HG03045 (cell line): ENCODE measurements around the gene EBI3.
"Not testable (repeated sequence)": the region's sequence is repeated elsewhere in the genome, so short reads cannot be mapped to it uniquely, and the experiment has no call there.

Experiments
- ATAC-seq: cut with Tn5 transposase; IDR thresholded peaks from one replicate; pipeline ENCODE4 v1.9.1; 2021; ENCODE audit warnings: mild to moderate bottlenecking, moderate library complexity; ENCODE audit not compliant: unreplicated experiment

Gene EBI3

DNA sequence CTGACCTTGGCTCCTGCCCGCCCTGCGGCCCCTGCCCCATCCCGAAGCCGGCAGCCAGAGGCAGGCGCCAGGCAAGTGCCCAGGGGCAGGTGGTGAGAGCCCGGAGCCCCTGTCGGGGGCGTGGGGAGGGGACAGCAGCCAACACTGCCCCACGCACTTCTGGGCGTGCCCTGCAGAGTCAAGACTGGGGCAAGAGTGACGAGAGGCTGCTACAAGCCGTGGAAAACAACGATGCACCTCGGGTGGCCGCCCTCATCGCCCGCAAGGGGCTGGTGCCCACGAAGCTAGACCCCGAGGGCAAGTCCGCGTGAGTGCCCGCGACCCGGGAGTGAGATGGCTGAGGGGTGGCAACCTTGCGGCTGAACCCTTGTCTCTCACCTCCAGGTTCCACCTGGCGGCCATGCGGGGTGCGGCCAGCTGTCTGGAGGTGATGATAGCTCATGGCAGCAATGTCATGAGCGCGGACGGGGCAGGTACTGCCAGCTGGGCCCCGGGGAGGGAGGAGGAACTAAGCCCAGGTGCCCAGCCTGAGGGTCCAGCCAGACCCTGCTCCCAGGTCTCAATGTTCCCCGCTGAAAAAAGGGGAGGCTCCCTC lies 29.5 kb upstream of the EBI3 start:
- no peak for ATAC-seq

DNA sequence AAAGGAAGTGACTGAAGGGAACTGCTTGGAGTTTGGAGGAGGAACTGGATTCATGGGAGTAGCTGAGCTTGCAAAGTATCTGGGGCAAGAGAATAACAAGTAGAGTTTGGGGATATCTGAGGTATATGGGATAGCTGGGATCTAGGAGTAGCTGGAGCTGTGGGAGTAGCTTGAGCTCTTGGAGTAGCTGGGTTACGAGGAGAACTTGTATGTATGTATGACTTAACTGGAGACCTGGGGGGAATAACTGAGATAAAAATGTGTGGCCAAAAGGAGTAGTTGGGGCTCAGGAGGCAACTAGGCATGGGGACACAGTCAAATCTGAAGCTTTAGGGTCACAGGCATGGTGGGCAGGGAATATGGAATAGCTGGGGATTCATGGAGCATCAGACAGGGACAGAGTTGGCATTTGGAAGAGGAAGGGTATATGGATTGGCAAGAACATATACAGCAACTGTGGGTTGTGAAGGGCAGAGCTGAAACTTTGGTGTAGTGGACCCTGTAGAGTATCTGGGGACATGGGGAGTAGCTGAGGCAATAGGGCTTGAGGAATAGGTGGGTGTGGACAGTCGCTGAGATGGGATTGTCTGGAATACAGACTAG lies 28.3 kb upstream of the EBI3 start:
- no peak for ATAC-seq

DNA sequence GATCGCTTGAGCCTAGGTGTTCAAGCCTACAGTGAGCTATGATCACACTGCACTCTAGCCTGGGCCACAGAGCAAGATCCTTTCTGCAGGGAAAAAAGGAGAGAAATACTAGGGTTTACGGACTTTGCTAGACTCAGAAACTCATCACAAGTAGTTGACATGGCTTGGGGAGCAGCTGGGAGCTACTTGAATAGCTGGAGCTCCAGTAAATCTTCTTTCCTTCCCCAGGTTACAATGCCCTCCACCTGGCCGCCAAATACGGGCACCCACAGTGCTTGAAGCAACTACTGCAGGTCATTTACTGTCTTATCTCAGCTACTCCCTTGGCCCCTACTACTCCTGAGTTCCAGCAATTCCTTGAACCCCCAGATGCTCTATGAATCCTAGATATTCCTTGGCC lies 27.5 kb upstream of the EBI3 start:
- ATAC-seq = no peak

DNA sequence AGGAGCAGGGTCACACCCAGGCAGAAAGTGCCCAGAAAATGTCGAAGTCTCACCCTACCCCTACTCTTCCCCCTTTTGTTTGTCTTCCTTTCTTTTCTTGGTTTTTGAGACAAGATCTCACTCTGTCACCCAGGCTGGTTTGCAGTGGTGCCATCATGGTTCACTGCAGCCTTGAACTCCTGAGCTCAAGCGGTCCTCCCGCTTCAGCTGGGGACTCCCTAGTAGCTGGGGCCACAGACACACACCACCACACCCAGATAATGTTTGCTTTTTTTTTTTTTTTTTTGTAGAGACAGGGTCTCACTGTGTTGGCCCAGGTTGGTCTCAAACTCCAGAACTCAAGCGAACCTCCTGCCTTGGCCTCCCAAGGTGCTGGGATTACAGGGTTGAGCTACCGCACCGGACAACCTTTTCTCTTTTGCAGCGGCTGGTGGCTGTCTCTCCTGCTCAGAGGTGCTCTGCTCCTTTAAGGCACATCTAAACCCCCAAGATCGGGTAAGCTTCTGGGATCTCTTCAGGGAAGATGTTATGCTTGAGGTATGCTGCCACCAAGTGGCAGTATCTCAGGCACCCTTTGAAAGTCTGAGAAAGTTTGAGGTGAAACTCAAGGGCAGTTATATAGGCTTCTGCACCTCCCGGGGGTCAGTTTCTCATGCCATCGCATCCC lies 22.4 kb upstream of the EBI3 start:
- no peak for ATAC-seq

DNA sequence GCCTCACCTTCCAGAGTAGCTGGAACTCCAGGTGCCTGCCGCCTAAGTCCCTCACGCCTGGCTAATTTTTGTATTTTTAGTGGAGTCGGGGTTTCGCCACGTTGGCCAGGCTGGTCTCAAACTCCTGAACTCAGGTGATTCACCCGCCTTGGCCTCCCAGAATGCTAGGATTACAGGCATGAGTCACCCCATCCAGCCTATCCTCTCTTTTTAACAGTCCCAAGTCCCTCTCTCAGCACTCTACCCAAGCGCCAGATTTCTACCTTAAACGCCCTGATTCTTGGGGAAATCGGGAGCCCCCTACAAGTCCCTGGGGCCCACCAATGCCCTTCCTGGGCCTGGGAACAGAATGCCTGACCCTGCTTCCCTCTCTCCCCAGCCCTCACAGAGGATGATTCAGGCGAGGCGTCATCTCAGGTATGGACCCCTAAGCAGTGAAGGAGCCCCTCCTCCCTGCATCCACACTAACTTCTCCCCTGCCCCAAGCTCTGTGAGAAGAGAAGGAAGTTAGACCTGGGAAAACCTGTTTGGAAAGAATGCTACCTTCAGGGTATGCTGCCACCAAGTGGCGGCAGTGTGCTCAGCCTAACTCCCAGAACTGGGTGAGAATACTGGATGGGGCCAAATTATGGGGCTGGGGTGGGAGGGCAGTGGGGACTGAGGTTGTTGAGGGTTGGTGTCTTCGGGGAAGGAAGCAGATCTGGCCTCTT lies 20.8 kb upstream of the EBI3 start:
- no peak for ATAC-seq

DNA sequence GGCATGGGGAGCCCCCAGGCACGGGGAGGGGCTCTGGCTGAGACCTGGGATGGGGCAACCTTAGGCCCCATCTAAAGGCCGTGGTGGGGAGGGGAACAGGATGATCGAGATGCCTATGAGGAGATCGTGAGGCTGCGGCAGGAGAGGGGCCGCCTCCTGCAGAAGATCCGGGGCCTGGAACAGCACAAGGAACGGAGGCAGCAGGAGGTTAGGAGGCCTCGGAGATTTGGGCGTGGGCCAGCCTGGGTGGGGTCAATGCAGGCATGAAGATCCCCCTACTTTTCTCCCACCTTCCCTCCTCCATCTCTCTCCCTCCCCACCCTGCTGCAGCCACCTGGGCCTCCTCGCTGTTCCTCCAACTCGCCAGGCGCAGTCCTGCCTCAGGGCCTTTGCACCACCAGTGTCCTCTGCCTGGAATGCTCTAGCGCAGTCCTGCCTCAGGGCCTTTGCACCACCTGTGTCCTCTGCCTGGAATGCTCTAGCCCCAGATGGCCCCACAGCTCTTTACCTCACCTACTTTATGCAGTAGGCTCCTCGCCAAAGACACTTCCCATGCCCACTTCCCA lies 19.1 kb upstream of the EBI3 start:
- no peak for ATAC-seq

DNA sequence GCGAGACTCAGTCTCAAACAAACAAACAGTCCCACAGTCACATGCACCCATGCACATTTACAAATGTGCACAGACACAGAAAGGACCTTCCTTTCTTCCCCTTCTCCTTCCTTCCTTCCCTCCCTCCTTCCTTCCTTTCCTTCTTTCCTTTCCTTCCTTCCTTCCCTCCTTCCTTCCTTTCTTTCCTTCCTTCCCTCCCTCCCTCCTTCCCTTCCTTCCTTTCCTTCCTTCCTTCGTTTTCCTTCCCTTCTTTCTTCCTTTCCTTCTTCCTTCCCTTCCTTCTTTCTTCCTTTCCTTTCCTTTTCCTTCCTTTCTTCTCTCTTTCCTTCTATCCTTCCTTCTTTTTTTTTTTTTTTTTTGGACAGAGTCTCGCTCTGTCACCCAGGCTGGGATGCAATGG lies 16.2 kb upstream of the EBI3 start:
- ATAC-seq = no peak

DNA sequence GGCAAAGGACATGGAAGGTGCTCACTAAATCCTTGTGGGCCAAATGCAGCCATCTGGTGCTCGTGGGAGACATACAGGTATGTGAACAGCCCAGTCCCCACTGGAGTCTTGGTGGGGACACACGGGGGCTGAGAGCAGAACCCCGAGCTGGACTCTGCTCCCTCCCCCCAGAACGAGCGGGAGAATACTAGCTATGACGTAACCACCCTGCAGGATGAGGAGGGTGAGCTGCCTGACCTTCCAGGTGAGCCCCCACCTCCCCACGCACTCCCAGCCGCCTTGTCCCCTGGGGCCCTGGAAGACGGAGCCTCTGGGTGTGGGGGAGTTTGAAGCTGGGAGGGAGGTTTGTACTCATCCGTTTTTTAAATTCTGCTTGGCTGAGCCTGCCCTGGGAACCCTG lies 13.5 kb upstream of the EBI3 start:
- no peak for ATAC-seq

DNA sequence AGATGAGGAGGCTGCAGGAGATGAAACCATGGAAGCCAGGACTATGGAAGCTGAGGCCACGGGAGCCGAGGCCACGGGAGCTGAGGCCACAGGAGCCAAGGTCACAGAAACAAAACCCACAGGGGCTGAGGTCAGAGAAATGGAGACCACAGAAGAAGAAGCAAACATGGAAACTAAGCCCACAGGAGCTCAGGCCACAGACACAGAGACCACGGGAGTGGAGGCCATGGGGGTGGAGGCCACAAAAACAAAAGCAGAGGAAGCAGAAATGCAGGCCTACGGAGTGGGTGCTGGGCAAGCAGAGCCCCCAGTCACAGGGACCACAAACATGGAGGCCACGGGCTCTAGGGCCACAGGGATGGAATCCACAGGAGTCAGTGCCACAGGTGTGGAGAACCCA lies 12.5 kb upstream of the EBI3 start:
- ATAC-seq = no peak

DNA sequence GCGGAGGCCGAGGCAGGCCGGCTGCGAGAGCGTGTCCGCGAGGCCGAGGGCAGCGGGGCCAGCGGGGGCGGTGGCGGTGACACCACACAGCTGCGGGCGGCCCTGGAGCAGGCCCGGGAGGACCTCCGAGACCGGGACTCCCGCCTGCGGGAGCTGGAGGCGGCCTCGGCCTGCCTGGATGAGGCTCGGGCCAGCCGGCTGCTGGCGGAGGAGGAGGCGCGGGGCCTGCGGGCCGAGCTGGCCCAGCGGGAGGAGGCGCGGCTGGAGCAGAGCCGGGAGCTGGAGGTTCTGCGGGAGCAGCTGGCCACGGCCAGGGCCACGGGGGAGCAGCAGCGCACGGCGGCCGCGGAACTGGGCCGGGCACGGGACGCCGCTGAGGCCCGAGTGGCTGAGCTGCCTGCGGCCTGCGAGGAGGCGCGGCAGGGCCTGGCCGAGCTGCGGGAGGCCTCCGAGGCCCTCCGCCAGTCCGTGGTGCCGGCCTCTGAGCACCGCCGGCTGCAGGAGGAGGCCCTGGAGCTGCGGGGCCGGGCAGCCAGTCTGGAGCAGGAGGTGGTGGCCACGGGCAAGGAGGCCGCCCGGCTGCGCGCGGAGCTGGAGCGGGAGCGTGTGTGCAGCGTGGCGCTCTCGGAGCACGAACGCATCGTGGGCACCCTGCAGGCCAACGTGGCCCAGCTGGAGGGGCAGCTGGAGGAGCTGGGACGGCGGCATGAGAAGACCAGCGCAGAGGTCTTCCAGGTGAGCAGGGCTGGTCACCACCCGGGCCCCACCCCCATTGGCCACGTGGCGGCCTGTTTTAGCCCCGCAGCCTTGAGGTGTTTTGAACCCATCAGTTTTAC lies 11.7 kb upstream of the EBI3 start:
- no peak for ATAC-seq

DNA sequence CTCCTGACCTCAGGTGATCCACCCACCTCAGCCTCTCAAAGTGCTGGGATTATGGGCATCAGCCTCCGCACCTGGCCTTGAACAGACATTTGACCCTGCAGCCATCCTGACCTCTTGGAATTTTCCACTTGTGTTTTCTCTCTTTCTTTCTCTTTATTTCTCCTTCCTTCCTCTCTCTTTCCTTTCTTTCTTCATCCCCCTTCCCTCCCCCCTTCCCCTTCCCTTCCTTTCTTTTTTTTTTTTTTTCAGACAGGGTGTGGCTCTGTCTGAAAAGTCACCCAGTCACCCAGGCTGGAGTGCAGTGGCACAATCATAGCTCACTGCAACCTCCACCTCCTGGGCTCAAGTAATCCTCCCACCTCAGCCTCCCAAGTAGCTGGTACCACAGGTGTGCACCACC lies 10.8 kb upstream of the EBI3 start:
- ATAC-seq = not testable (repeated sequence)

DNA sequence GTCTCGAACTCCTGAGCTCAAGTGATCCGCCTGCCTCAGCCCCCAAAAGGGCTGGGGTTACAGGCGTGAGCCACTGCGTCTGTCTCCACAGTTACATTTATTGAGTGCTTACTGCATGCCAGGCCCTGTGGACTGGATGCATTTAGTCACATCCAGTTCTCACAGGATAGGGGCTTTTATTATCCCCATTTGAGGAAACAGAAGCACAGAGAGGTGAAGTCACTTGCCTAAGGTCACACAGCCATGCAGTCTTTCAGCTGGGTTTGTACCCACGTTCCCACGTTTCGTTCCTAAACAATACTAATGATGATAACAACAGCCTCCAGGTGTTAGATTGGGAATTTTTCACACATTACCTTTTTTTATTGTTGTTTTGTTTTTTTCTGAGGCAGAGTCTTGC lies 9.1 kb upstream of the EBI3 start:
- ATAC-seq = no peak

DNA sequence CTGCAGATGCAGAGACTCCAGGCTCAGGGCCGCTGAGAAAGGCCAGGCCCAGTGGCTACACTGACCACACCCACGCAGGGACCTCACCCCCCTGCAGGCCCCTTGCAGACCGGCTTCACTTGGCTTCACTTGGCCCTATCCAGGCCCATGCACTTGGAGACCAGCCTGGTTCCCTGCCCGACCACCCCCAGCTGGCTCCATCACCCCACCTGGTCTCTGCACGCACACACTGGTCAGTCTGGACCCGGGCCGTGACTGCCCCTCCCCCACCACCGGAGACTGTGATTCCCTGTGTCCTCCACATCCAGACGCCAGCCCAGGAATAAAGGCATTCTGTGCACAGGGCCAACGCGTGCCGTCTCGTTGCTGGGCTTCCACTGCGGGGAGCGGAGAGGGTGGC lies 4.9 kb upstream of the EBI3 start:
- ATAC-seq = no peak

DNA sequence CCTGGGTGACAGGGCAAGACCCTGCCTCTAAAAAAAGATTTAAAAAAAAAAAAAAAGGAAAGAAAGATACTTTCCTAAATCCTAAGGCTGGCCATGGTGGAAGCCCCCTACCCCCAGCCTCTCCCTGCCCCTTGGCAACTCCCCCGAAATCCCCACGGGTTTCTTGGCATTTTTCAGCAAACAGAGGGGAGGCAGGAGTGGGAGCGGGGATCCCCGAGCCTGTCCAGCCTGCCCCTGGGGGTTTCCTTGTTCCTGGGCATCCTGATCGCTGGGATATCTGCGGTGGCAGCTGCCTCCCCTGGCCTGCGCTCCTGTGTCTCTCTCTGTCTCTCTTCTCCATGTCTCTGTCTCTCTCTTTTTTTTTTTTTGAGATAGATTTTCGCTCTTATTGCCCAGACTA lies 3.4 kb upstream of the EBI3 start:
- ATAC-seq = no peak

DNA sequence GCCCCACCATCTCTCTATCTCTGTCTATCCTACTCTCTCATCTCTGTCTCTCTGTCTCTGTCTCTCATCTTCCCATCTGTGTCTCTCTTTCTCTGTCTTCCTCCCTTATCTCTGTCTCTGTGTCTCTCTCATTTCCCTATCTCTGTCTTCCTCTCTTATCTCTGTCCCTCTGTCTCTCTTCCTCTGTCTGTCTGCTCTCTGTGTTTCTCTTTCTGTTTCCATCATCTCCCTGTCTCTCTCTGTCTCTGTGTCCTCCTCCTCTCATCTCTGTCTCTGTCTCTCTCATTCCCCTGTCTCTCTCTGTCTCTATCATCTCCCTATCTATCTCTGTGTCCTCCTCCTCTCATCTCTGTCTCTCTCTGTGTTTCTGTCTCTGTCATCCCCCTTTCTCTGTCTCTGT lies 1.6 kb upstream of the EBI3 start:
- no peak for ATAC-seq

DNA sequence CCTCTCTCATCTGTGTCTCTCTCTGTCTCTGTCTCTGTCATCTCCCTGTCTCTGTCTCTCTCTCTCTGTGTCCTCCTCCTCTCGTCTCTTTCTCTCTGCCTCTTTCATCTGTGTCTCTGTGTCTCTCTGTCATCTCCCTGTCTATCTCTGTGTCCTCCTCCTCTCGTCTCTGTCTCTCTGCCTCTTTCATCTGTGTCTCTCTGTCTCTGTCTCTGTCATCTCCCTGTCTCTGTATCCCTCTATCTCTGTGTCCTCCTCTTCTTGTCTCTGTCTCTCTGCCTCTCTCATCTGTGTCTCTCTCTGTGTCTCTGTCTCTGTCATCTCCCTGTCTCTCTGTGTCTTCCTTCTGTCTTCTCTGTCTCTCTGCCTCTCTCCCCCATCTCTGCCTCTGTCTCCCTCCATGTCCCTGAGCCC lies 551 bp upstream of the EBI3 start:
- no peak for ATAC-seq

DNA sequence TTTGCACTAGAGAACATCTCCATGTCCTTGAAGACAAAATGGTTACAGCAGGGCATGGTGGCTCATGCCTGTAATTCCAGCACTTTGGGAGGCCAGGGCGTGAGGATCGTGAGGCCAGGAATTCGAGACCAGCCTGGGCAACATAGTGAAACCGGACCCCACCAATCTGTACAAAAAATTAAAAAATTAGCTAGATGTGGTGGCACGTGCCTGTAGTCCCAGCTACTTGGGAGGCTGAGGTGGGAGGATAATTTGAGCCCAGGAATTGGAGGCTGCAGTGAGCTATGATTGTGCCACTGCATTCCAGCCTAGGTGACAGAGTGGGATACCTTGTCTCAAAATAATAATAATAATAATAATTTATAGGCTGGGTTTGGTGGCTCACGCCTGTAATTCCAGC lies 914 bp downstream of the EBI3 start:
- not testable (repeated sequence) for ATAC-seq

DNA sequence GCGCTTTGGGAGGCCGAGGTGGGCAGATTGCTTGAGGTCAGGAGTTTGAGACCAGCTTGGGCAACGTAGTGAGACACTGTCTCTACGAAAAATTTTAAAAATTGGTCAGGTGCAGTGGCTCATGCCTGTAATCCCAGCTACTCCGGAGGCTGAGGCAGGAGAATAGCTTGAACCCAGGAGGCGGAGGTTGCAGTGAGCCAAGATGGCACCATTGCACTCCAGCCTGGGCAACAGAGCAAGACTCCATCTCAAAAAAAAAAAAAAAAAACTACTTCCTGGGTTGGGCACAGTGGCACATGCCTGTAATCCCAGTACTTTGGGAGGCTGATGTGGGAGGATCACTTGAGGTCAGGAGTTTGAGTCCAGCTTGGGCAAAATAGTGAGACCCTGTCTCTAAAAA lies 2.2 kb downstream of the EBI3 start:
- ATAC-seq = not testable (repeated sequence)

DNA sequence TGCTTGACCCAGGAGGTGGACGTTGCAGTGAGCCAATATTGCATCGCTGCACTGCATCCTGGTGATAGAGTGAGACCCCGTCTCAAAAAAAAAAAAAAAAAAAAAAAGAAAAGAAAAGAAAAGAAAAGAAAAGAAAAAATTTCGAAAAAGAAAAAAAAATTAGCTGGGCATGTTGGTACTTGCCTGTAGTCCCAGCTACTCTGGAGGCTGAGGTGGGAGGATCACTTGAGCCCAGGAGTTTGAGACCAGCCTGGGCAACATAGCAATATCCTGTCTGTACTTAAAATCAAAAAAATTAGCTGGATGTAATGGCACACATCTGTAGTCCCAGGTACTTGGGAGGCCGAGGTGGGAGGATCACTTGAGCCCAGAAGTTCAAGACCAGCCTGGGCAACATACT lies 2.8 kb downstream of the EBI3 start:
- ATAC-seq = not testable (repeated sequence)

DNA sequence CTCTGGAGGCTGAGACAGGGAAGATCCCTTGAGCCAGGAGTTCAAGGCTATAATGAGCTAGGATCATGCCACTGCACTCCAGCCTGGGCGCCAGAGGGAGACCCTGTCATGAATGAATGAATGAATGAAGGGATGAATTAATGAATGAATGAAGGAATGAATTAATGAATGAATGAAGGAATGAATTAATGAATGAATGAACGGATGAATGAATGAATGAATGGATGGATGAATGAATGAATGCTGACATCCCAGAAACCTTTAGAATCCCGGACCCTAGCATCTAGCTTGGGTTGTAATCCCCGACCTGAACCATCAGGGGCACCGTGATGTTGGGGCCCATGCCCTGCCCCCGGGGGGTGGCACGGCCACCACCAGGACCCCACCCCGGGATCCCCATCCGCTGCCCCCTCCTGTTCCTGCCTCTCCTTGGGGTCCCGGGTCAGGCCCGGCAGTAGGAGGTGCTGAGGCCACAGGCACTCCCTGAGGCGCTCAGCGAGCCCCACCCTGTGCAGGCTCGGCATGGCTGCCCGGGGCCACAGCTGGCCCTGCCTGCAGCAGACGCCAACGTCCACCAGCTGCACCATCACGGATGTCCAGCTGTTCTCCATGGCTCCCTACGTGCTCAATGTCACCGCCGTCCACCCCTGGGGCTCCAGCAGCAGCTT lies 3.4 kb downstream of the EBI3 start:
- ATAC-seq = no peak
